ENCODE measurements around the gene NEU4. TPM values are rescaled to one million over a fixed set of nuclear protein-coding genes. Genes with fewer than 3 reads are reported as not detected.

Gene NEU4
- total and polyA plus RNA-seq, 9 of the 15 experiments (the other 6 are each of a cell fraction or from before 2014, with no cell fraction given), result 0.01 to 0.40 TPM; not detected in 7

DNA sequence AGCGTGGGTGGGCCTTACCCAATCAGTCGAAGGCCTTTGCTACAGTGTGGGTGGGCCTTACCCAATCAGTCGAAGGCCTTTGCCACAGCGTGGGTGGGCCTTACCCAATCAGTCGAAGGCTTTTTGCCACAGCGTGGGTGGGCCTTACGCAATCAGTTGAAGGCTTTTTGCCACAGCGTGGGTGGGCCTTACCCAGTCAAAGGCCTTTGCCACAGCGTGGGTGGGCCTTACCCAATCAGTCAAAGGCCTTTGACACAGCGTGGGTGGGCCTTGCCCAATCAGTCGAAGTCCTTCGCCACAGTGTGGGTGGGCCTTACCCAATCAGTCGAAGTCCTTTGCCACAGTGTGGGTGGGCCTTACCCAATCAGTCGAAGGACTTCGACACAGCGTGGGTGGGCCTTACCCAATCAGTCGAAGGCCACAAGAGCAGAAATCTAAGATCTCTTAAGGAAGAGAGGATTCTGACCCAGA lies 48.7 kb upstream of the NEU4 start (continued):
- TF ChIP-seq, protein P1, sequence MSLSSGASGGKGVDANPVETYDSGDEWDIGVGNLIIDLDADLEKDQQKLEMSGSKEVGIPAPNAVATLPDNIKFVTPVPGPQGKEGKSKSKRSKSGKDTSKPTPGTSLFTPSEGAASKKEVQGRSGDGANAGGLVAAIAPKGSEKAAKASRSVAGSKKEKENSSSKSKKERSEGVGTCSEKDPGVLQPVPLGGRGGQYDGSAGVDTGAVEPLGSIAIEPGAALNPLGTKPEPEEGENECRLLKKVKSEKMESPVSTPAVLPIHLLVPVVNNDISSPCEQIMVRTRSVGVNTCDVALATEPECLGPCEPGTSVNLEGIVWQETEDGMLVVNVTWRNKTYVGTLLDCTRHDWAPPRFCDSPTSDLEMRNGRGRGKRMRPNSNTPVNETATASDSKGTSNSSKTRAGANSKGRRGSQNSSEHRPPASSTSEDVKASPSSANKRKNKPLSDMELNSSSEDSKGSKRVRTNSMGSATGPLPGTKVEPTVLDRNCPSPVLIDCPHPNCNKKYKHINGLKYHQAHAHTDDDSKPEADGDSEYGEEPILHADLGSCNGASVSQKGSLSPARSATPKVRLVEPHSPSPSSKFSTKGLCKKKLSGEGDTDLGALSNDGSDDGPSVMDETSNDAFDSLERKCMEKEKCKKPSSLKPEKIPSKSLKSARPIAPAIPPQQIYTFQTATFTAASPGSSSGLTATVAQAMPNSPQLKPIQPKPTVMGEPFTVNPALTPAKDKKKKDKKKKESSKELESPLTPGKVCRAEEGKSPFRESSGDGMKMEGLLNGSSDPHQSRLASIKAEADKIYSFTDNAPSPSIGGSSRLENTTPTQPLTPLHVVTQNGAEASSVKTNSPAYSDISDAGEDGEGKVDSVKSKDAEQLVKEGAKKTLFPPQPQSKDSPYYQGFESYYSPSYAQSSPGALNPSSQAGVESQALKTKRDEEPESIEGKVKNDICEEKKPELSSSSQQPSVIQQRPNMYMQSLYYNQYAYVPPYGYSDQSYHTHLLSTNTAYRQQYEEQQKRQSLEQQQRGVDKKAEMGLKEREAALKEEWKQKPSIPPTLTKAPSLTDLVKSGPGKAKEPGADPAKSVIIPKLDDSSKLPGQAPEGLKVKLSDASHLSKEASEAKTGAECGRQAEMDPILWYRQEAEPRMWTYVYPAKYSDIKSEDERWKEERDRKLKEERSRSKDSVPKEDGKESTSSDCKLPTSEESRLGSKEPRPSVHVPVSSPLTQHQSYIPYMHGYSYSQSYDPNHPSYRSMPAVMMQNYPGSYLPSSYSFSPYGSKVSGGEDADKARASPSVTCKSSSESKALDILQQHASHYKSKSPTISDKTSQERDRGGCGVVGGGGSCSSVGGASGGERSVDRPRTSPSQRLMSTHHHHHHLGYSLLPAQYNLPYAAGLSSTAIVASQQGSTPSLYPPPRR (CRISPR knock-in tag; IDR thresholded peaks at IDR 0.05; ENCODE audit: borderline replicate concordance), result peak; percentile 38; the same call in 1 of the 2 replicates
- TF ChIP-seq, protein P2, sequence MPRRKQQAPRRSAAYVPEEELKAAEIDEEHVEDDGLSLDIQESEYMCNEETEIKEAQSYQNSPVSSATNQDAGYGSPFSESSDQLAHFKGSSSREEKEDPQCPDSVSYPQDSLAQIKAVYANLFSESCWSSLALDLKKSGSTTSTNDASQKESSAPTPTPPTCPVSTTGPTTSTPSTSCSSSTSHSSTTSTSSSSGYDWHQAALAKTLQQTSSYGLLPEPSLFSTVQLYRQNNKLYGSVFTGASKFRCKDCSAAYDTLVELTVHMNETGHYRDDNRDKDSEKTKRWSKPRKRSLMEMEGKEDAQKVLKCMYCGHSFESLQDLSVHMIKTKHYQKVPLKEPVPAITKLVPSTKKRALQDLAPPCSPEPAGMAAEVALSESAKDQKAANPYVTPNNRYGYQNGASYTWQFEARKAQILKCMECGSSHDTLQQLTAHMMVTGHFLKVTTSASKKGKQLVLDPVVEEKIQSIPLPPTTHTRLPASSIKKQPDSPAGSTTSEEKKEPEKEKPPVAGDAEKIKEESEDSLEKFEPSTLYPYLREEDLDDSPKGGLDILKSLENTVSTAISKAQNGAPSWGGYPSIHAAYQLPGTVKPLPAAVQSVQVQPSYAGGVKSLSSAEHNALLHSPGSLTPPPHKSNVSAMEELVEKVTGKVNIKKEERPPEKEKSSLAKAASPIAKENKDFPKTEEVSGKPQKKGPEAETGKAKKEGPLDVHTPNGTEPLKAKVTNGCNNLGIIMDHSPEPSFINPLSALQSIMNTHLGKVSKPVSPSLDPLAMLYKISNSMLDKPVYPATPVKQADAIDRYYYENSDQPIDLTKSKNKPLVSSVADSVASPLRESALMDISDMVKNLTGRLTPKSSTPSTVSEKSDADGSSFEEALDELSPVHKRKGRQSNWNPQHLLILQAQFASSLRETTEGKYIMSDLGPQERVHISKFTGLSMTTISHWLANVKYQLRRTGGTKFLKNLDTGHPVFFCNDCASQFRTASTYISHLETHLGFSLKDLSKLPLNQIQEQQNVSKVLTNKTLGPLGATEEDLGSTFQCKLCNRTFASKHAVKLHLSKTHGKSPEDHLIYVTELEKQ (CRISPR knock-in tag; IDR thresholded peaks at IDR 0.05), result no peak
- TF ChIP-seq CHD1 (IDR thresholded peaks at IDR 0.05; ENCODE audit: low read length) (no peak), SREBF2 (CRISPR knock-in tag; IDR thresholded peaks at IDR 0.05) (no peak), HDAC2 (IDR thresholded peaks at IDR 0.05) (0 out of 2 replicates have a peak, but pooled peaks have one; percentile 18), CC2D1A (IDR thresholded peaks at IDR 0.05) (no peak), ADNP (tag; IDR thresholded peaks at IDR 0.05) (peak; percentile 95), ARID1B (IDR thresholded peaks at IDR 0.05) (no peak)
- TF ChIP-seq, protein P3, sequence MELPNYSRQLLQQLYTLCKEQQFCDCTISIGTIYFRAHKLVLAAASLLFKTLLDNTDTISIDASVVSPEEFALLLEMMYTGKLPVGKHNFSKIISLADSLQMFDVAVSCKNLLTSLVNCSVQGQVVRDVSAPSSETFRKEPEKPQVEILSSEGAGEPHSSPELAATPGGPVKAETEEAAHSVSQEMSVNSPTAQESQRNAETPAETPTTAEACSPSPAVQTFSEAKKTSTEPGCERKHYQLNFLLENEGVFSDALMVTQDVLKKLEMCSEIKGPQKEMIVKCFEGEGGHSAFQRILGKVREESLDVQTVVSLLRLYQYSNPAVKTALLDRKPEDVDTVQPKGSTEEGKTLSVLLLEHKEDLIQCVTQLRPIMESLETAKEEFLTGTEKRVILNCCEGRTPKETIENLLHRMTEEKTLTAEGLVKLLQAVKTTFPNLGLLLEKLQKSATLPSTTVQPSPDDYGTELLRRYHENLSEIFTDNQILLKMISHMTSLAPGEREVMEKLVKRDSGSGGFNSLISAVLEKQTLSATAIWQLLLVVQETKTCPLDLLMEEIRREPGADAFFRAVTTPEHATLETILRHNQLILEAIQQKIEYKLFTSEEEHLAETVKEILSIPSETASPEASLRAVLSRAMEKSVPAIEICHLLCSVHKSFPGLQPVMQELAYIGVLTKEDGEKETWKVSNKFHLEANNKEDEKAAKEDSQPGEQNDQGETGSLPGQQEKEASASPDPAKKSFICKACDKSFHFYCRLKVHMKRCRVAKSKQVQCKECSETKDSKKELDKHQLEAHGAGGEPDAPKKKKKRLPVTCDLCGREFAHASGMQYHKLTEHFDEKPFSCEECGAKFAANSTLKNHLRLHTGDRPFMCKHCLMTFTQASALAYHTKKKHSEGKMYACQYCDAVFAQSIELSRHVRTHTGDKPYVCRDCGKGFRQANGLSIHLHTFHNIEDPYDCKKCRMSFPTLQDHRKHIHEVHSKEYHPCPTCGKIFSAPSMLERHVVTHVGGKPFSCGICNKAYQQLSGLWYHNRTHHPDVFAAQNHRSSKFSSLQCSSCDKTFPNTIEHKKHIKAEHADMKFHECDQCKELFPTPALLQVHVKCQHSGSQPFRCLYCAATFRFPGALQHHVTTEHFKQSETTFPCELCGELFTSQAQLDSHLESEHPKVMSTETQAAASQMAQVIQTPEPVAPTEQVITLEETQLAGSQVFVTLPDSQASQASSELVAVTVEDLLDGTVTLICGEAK (IDR thresholded peaks at IDR 0.05), result no peak
- TF ChIP-seq, protein P3 (CRISPR knock-in tag; IDR thresholded peaks at IDR 0.05), result no peak

All from K562 (cell line).